HG03439 (cell line): ENCODE measurements around the gene NUDT7.
A peak's percentile ranks its signal among the peaks of the same experiment; 100 is the strongest.

Experiments used
- ATAC-seq: cut with Tn5 transposase; IDR thresholded peaks from one replicate; pipeline ENCODE4 v1.9.1; 2021; ENCODE audit warnings: mild to moderate bottlenecking, moderate library complexity; ENCODE audit not compliant: unreplicated experiment

NUDT7 gene

DNA sequence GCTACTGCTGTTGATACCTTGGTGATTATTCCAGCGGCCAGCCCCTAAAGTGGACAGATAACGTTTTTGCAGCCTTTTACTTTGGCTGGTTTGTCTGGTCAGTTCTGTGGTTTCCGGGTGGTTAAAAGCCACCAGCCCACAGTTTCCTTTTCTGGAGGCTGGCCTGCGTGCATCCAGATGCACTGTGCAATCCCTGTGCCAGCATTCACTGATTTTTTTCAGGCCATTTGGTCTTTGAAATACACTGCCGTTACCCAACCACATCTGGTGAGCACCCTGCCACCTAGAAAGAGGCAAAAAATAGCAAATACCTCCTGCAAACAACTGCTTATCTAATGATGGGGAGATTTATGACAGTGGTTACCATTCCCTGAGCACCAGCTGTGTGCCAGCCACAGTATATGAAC lies 797 bp downstream of the NUDT7 start:
- ATAC-seq, result peak; percentile 2

DNA sequence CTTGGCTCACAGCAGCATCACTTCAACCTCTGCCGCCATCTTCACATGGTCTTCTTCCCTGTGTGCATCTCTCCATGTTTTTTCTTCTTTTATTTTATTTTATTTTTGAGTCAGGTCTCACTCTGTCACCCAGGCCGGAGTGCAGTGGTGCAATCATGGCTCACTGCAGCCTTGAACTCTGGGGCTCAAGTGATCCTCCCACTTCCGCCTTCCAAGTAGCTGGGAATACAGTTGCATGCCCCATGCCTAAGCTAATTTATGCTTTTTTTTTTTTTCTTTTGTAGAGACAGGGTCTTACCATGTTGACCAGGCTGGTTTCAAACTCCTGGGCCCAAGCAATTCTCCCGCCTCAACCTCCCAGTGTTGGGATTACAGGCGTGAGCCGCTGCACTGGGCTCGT lies 1.9 kb downstream of the NUDT7 start:
- ATAC-seq, result no peak

- ATAC-seq, result no peak
Measured at GRCh38 chr16:77729951-77730350, 7.6 kb downstream of the NUDT7 start.

DNA sequence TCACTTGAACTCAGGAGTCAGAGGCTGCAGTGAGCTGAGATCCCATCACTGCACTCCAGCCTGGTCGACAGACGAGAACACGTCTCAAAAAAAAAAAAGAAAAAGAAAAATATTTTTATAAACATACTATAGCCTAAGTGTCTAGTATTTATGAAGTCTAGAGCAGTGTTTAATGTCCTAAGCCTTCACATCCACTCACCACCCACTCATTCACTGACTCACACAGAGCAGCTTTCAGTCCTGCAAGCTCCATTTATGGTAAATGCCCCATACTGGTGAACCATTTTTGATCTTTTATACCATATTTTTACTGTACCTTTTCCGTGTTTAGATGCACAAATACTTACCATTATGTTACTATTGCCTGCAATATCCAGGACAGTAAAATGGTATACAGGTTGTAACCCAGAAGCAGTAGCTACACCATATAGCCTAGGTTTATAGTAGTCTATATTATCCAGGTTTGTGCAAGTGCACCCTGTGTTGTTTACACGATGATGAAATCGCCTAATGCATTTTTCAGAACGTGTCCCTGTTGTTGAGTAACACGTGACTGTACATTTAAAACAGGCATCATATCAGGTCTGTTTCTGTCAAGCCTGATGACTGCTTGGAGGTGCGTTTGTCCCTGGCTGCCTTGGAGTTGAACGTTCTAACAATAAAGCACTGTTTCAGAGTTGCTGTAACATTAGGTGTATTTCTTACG lies 10.1 kb downstream of the NUDT7 start:
- ATAC-seq, result no peak

DNA sequence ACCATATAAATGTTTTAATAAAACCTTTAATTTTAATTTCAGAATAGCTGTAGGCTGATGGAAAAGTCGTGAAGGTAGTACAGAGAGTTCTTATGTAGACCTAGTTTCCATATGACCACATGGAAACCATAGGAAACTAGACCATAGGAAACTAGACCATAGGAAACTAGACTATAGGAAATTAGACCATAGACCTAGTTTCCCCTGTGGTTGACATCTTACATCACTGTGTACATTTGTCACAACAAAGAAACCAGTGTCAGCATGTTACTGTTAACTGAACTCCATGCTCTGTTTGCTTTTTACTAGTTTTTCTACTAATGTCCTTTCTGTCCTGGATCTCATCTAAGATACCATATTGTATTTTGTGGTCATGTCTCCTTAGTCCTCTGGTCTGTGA lies 14.6 kb downstream of the NUDT7 start:
- ATAC-seq, result no peak

DNA sequence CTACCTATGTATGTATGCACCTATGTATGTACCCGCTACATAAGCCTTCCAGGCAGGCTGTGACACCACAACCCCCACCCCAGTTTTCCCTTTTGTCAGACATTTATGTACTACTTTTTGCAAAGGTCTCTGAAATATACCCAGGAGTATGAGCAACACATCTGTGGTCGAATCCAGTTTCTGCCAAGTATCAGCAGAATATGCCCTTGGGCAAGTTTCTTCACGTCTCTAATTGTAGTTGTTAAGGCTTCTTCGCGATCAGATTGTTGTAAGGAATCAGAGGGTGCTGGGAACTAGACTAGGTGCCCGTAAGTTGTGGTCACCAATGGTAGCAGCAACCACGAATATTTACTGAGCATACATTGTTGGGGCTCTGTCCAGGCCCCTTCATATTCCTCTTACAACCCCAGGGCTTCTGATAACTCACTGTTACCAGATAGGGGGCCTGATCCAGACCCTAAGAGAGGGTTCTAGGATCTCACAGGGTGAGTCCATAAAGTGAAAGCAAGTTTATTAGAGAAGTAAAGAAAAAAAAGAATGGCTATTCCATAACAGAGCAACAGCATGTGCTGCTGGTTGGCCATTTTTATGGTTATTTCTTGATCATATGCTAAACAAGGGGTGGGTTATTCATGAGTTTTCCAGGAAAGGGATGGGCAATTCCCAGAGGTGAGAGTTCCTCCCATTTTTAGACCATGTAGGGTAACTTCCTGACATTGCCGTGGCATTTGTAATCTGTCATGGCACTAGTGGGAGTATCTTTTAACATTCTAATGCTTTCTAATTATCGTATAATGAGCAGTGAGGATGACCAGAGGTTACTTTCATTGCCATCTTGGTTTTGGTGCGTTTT lies 16.6 kb downstream of the NUDT7 start:
- ATAC-seq, result no peak

DNA sequence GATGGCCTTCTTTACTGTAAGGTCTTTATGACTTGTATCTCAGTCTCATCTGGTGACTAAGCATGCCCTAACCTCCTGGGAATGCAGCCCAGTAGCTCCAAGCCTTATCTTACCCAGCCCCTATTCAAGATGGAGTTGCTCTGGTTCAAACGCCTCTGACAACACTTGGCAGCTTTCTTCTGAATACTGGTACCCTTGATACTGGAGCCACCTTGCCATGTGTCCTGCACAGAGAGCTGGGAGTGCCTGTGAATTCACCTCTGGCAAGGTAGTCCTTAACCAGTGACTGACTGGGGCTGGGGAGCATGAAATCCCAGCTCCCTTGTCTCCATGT lies 17.2 kb downstream of the NUDT7 start:
- no peak for ATAC-seq

- ATAC-seq, result no peak
Measured at GRCh38 chr16:77744141-77744540, 21.8 kb downstream of the NUDT7 start.

DNA sequence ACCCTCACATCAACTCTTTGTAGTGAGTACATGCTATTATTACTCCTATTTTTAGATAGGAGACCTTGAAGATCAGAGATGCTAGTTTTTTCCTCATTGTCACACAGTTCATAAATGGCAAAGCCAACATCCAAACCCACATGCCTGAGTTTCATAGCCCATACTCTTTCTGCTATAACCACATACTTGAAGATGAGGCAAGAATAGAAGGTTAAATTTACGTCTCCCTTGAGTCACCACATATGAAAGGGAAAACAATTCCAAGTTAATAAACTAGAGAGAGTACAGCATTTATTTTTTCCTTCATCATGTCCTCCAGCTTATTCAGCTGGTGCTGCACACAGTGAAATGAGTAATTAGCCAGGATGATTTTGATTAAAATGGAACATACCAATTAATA lies 23.7 kb downstream of the NUDT7 start:
- no peak for ATAC-seq

- no peak for ATAC-seq
Measured at GRCh38 chr16:77748421-77749005, 26.2 kb downstream of the NUDT7 start.

DNA sequence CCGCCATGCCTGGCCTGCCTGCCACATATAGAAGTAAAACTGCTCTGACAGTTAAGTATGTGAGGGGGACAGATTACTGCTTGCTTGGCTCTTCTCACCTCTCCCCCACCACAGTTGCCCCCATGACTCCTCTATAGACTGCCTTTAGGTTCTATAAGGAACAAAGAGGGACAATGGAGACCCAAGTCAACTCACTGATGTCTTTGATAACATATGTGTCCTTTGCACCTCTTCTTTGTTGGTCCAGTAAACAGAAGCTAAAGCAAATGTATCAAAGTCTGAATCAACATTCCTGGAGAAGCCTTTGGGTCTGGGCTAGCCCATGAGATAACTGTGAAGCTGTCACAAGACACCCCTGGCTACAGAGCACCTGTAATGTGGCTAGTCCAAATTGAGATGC lies 27.1 kb downstream of the NUDT7 start:
- no peak for ATAC-seq

- ATAC-seq, result no peak
Measured at GRCh38 chr16:77758046-77758445, 35.7 kb downstream of the NUDT7 start.

DNA sequence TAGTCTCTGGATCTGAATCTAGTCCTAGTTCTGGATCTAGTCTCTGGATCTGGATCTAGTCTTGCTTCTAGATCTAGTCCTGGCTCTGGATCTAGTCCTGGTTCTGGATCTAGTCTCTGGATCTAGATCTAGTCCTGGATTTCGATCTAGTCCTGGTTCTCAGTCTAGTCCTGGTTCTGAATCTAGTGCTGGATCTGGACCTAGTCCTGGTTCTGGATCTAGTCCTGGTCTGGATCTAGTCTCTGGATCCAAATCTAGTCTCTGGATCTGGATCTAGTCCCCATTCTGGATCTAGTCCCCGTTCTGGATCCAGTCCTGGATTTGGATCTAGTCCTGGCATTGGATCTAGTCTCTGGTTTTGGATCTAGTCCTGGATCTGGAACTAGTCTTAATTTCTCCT lies 36.2 kb downstream of the NUDT7 start:
- ATAC-seq, result no peak

DNA sequence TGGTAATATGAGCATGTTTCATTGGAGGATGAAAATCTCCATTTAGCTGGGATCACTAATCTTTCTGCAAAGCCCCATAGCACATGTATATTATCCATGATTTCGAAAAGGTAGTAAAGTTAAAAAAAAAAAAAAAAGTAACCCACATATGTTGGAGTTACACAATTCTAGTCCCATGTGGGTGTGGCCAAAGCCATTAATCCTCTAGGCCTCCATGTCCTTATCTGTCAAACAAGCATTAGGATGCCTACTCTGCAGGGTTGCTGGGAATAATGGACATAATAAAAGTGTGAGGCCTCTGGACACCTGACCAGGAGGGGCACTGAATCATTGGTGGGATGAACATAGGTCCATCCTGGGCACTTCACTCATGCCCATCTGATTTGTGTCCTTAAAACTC lies 36.9 kb downstream of the NUDT7 start:
- ATAC-seq, result no peak

DNA sequence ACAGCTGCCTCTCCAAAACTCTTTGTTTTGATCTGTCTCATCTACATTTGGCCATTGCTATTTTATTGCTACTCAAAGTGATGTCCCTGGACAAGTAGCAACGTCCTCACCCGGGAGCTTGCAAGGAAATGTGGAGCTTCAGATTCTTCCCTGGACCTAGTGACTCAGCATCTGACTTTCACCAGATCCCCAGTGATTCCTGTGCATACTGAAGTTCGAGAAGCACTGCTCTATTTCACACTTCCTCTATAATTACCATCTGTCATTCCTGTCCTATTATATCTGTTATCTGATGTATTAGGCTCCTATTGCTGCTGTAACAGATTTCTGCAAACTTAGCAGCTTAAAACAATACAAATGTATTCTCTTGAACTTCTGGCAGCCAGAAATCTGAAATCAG lies 37.5 kb downstream of the NUDT7 start:
- ATAC-seq, result no peak

- ATAC-seq, result no peak
Measured at GRCh38 chr16:77760800-77761199, 38.5 kb downstream of the NUDT7 start.

- no peak for ATAC-seq
Measured at GRCh38 chr16:77761204-77761603, 38.9 kb downstream of the NUDT7 start.

DNA sequence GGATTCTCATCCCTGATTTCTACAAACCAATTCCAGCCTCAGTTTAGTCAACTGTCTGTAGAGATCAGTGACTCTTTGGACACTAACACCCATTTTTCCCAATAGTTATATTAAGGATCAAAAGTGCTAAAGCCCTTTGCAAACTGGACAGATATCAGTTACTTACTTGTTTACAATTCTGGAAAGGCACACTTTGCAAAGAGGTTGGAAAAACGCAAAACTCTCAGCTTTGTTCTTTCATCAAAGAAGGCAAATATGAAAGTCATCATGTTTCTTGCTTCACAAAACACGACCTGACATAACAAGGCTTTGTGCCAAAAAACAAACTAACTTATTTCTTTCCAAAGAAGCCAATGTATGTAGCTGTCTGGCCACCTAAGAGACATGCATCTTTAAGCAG lies 39.9 kb downstream of the NUDT7 start:
- no peak for ATAC-seq

GRCh38 chr16:77763994-77764393 lies 41.7 kb downstream of the NUDT7 start:
- ATAC-seq, result no peak

DNA sequence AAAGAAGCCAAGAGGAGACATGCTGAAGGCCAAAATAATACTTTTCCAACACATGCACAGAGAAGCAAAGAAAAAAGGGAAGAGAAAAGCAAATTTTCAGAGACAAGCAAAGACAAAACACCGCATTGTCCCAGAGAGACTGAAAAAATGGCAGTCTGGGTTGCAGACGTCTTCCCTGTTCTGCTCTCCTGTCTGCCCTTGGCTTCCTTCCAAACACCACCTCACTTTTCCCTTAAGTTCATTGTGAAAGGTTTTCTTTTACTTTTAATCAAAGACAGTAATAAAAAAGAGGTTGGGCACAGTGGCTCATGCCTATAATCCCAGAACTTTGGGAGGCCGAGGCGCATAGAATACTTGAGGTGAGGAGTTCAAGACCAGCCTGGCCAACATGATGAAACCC lies 44.9 kb downstream of the NUDT7 start:
- ATAC-seq, result no peak

DNA sequence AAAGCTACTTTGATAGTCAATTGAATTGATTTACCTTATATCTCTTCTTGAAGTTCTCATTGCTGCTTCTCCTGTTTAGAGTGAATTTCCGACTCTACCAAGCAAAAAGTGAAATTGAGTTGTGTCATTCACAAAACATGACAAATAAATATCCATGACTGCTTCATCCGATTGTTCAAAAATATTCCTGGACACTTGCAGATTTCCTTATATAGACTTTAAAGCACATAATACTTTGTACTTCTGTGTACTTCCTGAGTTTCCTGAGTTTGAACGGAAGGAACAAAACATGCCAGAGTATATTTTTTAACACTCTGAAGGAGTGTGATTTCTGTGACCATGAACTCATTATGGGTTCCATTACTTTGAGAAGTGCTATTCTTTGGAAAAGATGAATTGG lies 45.5 kb downstream of the NUDT7 start:
- ATAC-seq, result no peak
